Measurements from ENCODE around the gene ZBED1.

GRCh38 chrX:2546496-2546895 is 45.7 kb upstream of the ZBED1 start:
- TF ChIP-seq POLR2A (IDR thresholded peaks at IDR 0.05) (no peak), CTCF (IDR thresholded peaks at IDR 0.05) (no peak)
